AG04450 (cell line): ENCODE data around the gene GRK5. TPM values are rescaled to one million over a fixed set of nuclear protein-coding genes. Genes with fewer than 3 reads are reported as not detected.
"Not testable (repeated sequence)": the region's sequence is repeated elsewhere in the genome, so short reads cannot be mapped to it uniquely, and the experiment has no call there.

Experiments used
- CTCF ChIA-PET: fragments of 300-600, 350-600 bp; formaldehyde crosslinking; extraction: SDS; loops from one replicate; lab custom pipeline; 2022; ENCODE audit warnings: antibody characterized with exemption, inconsistent platforms; lab: Charles Lee
- POLR2A ChIA-PET: fragments of 350-600 bp; formaldehyde crosslinking; extraction: SDS; loops from one replicate; lab custom pipeline; 2021; ENCODE audit warnings: antibody characterized with exemption, inconsistent platforms; lab: Yijun Ruan, JAX
- DNase-seq: peaks from one replicate; pipeline ENCODE4 v3.0.0-alpha.2; 2011; ENCODE audit warnings: low read depth, low spot score
- H3K27ac ChIP-seq: one replicate; pipeline ENCODE4 v1.5.1; 2012; ENCODE audit warnings: low read depth, low read length, control low read depth
- H3K27me3 ChIP-seq: one replicate; pipeline ENCODE4 v1.6.0; 2012; ENCODE audit warnings: low read length; ENCODE audit not compliant: control insufficient read depth, insufficient read depth
- H3K4me3 ChIP-seq: 2 replicates; pipeline ENCODE4 v1.5.1; 2011; ENCODE audit warnings: mild to moderate bottlenecking, low read depth, low read length, control low read depth
- H3K9me3 ChIP-seq: 2 replicates; pipeline ENCODE4 v1.5.1; 2012; ENCODE audit warnings: low read length; ENCODE audit not compliant: control insufficient read depth, insufficient read depth
- polyA plus RNA-seq: library from polyadenylated mRNA; depleted of rRNA; stranded (reverse); fragments of >200 nt; gene quantifications from 2 replicates; pipeline ENCODE4 v1.2.3, GENCODE V29; 2011
- TF ChIP-seq, protein P1 (sequence below): IDR thresholded peaks from 2 replicates; pipeline ENCODE4 v1.5.1; 2011; ENCODE audit warnings: low read depth, low read length, control low read depth, inconsistent platforms

GRK5 gene
- polyA plus RNA-seq, 1 experiment, result 27.6 TPM

GRCh38 chr10:119257899-119258419, 50.6 kb downstream of the GRK5 start:
- ChIA-PET POLR2A (no interaction called here), CTCF (no interaction called here)
- TF ChIP-seq, protein P1, sequence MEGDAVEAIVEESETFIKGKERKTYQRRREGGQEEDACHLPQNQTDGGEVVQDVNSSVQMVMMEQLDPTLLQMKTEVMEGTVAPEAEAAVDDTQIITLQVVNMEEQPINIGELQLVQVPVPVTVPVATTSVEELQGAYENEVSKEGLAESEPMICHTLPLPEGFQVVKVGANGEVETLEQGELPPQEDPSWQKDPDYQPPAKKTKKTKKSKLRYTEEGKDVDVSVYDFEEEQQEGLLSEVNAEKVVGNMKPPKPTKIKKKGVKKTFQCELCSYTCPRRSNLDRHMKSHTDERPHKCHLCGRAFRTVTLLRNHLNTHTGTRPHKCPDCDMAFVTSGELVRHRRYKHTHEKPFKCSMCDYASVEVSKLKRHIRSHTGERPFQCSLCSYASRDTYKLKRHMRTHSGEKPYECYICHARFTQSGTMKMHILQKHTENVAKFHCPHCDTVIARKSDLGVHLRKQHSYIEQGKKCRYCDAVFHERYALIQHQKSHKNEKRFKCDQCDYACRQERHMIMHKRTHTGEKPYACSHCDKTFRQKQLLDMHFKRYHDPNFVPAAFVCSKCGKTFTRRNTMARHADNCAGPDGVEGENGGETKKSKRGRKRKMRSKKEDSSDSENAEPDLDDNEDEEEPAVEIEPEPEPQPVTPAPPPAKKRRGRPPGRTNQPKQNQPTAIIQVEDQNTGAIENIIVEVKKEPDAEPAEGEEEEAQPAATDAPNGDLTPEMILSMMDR, result no peak

GRCh38 chr10:119259345-119259744, 52.0 kb downstream of the GRK5 start:
- H3K27me3 ChIP-seq, result no peaks in the 10 kb centered on the region
- no peaks in the 10 kb centered on the region for H3K9me3 ChIP-seq
- no peak for DNase-seq
- H3K4me3 ChIP-seq, result no peak overlapping the region
- TF ChIP-seq, protein P1, result no peak
- no peak overlapping the region for H3K27ac ChIP-seq
- POLR2A ChIA-PET, result no interaction called here
- CTCF ChIA-PET, result no interaction called here

More at GRCh38 chr10:119257899-119258419, 50.6 kb downstream of the GRK5 start:
- no peak for DNase-seq
- no peak overlapping the region for H3K4me3 ChIP-seq
- H3K9me3 ChIP-seq, result no peaks in the 10 kb centered on the region
- no peaks in the 10 kb centered on the region for H3K27me3 ChIP-seq
- no peak overlapping the region for H3K27ac ChIP-seq

GRCh38 chr10:119261016-119261415, 53.6 kb downstream of the GRK5 start:
- H3K27me3 ChIP-seq, DNase-seq, H3K27ac ChIP-seq, H3K9me3 ChIP-seq, H3K4me3 ChIP-seq, POLR2A ChIA-PET, CTCF ChIA-PET: not testable (repeated sequence)

DNA sequence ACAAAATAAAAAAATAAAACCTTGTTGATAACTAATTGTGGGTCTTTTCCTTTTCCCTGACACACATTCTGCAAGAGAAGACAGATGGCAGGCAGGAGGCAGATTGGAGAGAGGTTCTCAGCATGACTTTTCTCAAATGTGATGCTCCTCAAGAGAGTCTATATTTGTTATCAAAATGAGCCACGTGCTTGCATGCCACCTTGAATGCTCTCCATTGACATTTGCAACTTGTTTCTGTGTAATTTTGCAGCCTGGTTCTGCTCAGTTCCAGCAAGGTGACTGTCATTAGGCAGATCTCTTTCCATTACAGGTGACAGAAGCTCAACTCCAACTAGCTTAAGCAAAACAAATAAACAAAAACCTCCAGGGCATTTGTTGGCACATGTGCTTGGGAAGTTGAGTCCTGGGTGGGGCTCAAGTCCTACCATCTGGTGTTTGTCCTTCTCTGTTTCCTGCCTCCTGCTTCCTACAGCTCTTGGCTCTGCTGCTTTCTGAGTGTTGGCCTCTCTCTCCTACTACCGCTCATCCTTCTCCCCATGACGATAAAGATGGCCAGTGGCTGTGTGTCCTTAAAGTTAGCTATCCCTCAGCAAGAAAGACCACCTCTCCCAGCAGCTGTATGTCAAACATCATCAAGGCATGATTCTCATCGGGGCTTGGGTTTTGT, 56.7 kb downstream of the GRK5 start:
- POLR2A ChIA-PET, result no interaction called here
- Histone ChIP-seq H3K9me3 (peaks cover 3% of the 10 kb centered on the region; the same call in 1 of the 2 replicates), H3K27ac (no peak overlapping the region), H3K27me3 (no peaks in the 10 kb centered on the region), H3K4me3 (no peak overlapping the region)
- TF ChIP-seq, protein P1, result no peak
- CTCF ChIA-PET, result no interaction called here
- DNase-seq, result no peak

GRCh38 chr10:119265691-119266090, 58.3 kb downstream of the GRK5 start:
- Histone ChIP-seq H3K27ac (no peak overlapping the region), H3K4me3 (no peak overlapping the region), H3K27me3 (no peaks in the 10 kb centered on the region), H3K9me3 (peaks cover 3% of the 10 kb centered on the region; the same call in 1 of the 2 replicates)
- TF ChIP-seq, protein P1, result no peak
- no peak for DNase-seq
- ChIA-PET POLR2A (no interaction called here), CTCF (no interaction called here)
